Activated CD4-positive, alpha-beta T cell treated with anti-CD3 and anti-CD28 coated beads, Interleukin-2, Interleukin-4, amounts not matched to agents 100 ng/mL and 50 ng/mL, durations not matched to agents 16 hours and 8 hours (primary cell): ENCODE data around the gene ELK4.
A peak's percentile ranks its signal among the peaks of the same experiment; 100 is the strongest.

ENCODE experiments used
- DNase-seq: peaks from one replicate; pipeline ENCODE4 v3.0.0-alpha.2; 2020; ENCODE audit warnings: low spot score

The ELK4 gene

GRCh38 chr1:205595861-205596260, 36.0 kb downstream of the ELK4 start:
- no peak for DNase-seq

GRCh38 chr1:205595435-205595834, 36.4 kb downstream of the ELK4 start:
- DNase-seq, result no peak

- DNase-seq, result no peak
Observed at GRCh38 chr1:205594846-205595245, 37.0 kb downstream of the ELK4 start.

- no peak for DNase-seq
Observed at GRCh38 chr1:205593967-205594366, 37.8 kb downstream of the ELK4 start.

GRCh38 chr1:205593532-205593931, 38.3 kb downstream of the ELK4 start:
- no peak for DNase-seq

- DNase-seq, result no peak
Observed at GRCh38 chr1:205592443-205593003, 39.3 kb downstream of the ELK4 start.

- peak; percentile 89 for DNase-seq
Observed at GRCh38 chr1:205591522-205592351, 40.1 kb downstream of the ELK4 start.

GRCh38 chr1:205590777-205591513, 40.9 kb downstream of the ELK4 start:
- no peak for DNase-seq

GRCh38 chr1:205590457-205590768, 41.4 kb downstream of the ELK4 start:
- no peak for DNase-seq

- no peak for DNase-seq
Observed at GRCh38 chr1:205589618-205590456, 42.0 kb downstream of the ELK4 start.

GRCh38 chr1:205589046-205589445, 42.8 kb downstream of the ELK4 start:
- DNase-seq, result no peak

- no peak for DNase-seq
Observed at GRCh38 chr1:205588636-205589035, 43.2 kb downstream of the ELK4 start.

GRCh38 chr1:205587581-205587980, 44.2 kb downstream of the ELK4 start:
- no peak for DNase-seq

GRCh38 chr1:205585835-205586785, 45.7 kb downstream of the ELK4 start:
- DNase-seq, result no peak

GRCh38 chr1:205585169-205585834, 46.5 kb downstream of the ELK4 start:
- DNase-seq, result no peak

GRCh38 chr1:205584732-205585131, 47.1 kb downstream of the ELK4 start:
- no peak for DNase-seq

GRCh38 chr1:205583461-205584130, 48.2 kb downstream of the ELK4 start:
- DNase-seq, result no peak

GRCh38 chr1:205582471-205583291, 49.1 kb downstream of the ELK4 start:
- no peak for DNase-seq

GRCh38 chr1:205582046-205582445, 49.8 kb downstream of the ELK4 start:
- DNase-seq, result no peak
